Measurements from ENCODE around the gene C17orf78.

DNA sequence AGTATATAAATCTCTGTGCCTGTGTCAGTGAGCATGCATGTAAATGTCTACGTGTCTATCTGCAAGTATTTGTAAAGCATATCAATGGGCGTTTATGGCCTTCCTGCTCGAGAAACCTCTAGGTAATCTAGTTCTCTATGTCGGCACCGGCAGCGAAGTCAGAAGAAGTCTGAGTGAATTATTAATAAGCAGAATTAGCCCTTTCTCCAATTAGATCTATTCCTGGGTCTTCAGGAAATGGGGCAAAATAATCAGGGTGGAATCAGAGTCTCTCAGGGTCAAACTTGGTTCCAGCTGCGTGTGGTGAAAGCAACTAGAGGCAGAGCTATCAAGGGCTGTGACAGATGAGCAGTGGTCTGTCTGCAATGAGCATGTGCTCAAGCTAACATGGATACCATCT lies at the start of gene C17orf78:
- TF ChIP-seq POLR2A (IDR thresholded peaks at IDR 0.05; ENCODE audit: low read length) (no peak), GATA1 (IDR thresholded peaks at IDR 0.05; ENCODE audit: low read depth, low read length) (no peak)
